GM18907 (cell line): Measurements from ENCODE around the gene CERS6.
"Not testable (repeated sequence)": the region's sequence is repeated elsewhere in the genome, so short reads cannot be mapped to it uniquely, and the experiment has no call there.

Experiments used
- ATAC-seq: cut with Tn5 transposase; IDR thresholded peaks from one replicate; pipeline ENCODE4 v1.9.1; 2021; ENCODE audit warnings: mild to moderate bottlenecking, moderate library complexity; ENCODE audit not compliant: unreplicated experiment

CERS6 gene

GRCh38 chr2:168633200-168633599 lies 177.1 kb downstream of the CERS6 start:
- no peak for ATAC-seq

GRCh38 chr2:168633895-168634294 lies 177.8 kb downstream of the CERS6 start:
- ATAC-seq = peak; percentile 43

- ATAC-seq = no peak
Observed at GRCh38 chr2:168635065-168635577, 179.0 kb downstream of the CERS6 start.

GRCh38 chr2:168639018-168639417 lies 182.9 kb downstream of the CERS6 start:
- ATAC-seq = no peak

GRCh38 chr2:168639441-168639898 lies 183.4 kb downstream of the CERS6 start:
- no peak for ATAC-seq

GRCh38 chr2:168640039-168640438 lies 184.0 kb downstream of the CERS6 start:
- ATAC-seq = no peak

GRCh38 chr2:168641636-168642035 lies 185.6 kb downstream of the CERS6 start:
- ATAC-seq = no peak

- ATAC-seq = no peak
Observed at GRCh38 chr2:168642873-168643272, 186.8 kb downstream of the CERS6 start.

- no peak for ATAC-seq
Observed at GRCh38 chr2:168643979-168644378, 187.9 kb downstream of the CERS6 start.

GRCh38 chr2:168645696-168646338 lies 189.7 kb downstream of the CERS6 start:
- no peak for ATAC-seq

GRCh38 chr2:168649105-168649504 lies 193.0 kb downstream of the CERS6 start:
- ATAC-seq = no peak

- ATAC-seq = no peak
Observed at GRCh38 chr2:168649562-168649961, 193.5 kb downstream of the CERS6 start.

- ATAC-seq = no peak
Observed at GRCh38 chr2:168650139-168650538, 194.1 kb downstream of the CERS6 start.

- no peak for ATAC-seq
Observed at GRCh38 chr2:168650781-168651180, 194.7 kb downstream of the CERS6 start.

GRCh38 chr2:168652997-168653921 lies 197.2 kb downstream of the CERS6 start:
- ATAC-seq = no peak

GRCh38 chr2:168654705-168655104 lies 198.6 kb downstream of the CERS6 start:
- ATAC-seq = no peak

- no peak for ATAC-seq
Observed at GRCh38 chr2:168655207-168655606, 199.1 kb downstream of the CERS6 start.

GRCh38 chr2:168657378-168657777 lies 201.3 kb downstream of the CERS6 start:
- not testable (repeated sequence) for ATAC-seq

GRCh38 chr2:168658706-168659105 lies 202.6 kb downstream of the CERS6 start:
- ATAC-seq = no peak

- ATAC-seq = no peak
Observed at GRCh38 chr2:168660870-168661862, 205.1 kb downstream of the CERS6 start.

GRCh38 chr2:168661863-168662256 lies 205.8 kb downstream of the CERS6 start:
- no peak for ATAC-seq
